Choroid plexus epithelial cell (primary cell): ENCODE results near the gene DYNC1I1.
A peak's percentile ranks its signal among the peaks of the same experiment; 100 is the strongest.
"Not testable (repeated sequence)": the region's sequence is repeated elsewhere in the genome, so short reads cannot be mapped to it uniquely, and the experiment has no call there.

ENCODE experiments used
- DNase-seq: peaks from one replicate; pipeline ENCODE4 v3.0.0-alpha.2; 2010; ENCODE audit warnings: low read depth
- H3K4me3 ChIP-seq: 2 replicates; pipeline ENCODE4 v1.5.1; 2011; ENCODE audit warnings: low read depth, mild to moderate bottlenecking, control low read depth, low read length, moderate library complexity
- CTCF ChIP-seq: conservative IDR thresholded peaks from 2 replicates; pipeline ENCODE4 v1.5.1; 2011; ENCODE audit warnings: low read depth, mild to moderate bottlenecking, control low read depth, inconsistent platforms, low read length, moderate library complexity

The DYNC1I1 gene

GRCh38 chr7:95925971-95926370 is 153.6 kb downstream of the DYNC1I1 start:
- DNase-seq = no peak
- TF ChIP-seq CTCF = no peak
- H3K4me3 ChIP-seq = no peak overlapping the region

- DNase-seq = no peak
- TF ChIP-seq CTCF = no peak
- no peak overlapping the region for H3K4me3 ChIP-seq
Measured at GRCh38 chr7:95927756-95928155, 155.4 kb downstream of the DYNC1I1 start.

GRCh38 chr7:95929710-95930280 is 157.4 kb downstream of the DYNC1I1 start:
- TF ChIP-seq CTCF = no peak
- DNase-seq = no peak
- H3K4me3 ChIP-seq = no peak overlapping the region

GRCh38 chr7:95931460-95932232 is 159.3 kb downstream of the DYNC1I1 start:
- DNase-seq = no peak
- no peak for TF ChIP-seq CTCF
- H3K4me3 ChIP-seq = no peak overlapping the region

- no peak overlapping the region for H3K4me3 ChIP-seq
- DNase-seq = no peak
- TF ChIP-seq CTCF = no peak
Measured at GRCh38 chr7:95933618-95934017, 161.3 kb downstream of the DYNC1I1 start.

GRCh38 chr7:95944867-95945266 is 172.5 kb downstream of the DYNC1I1 start:
- DNase-seq, H3K4me3 ChIP-seq: not testable (repeated sequence)

- H3K4me3 ChIP-seq = no peak overlapping the region
- DNase-seq = peak; percentile 1
- no peak for TF ChIP-seq CTCF
Measured at GRCh38 chr7:95950698-95951097, 178.3 kb downstream of the DYNC1I1 start.
